ENCODE results near the gene CYP19A1. TPM values are rescaled to one million over a fixed set of nuclear protein-coding genes. Genes with fewer than 3 reads are reported as not detected.

CYP19A1 gene
- total RNA-seq, 6 experiments from 2014 or later: 0.57 TPM; not detected in 5

GRCh38 chr15:51363383-51363782 is 25.0 kb upstream of the CYP19A1 start:
- Mint-ChIP-seq H3K27me3 (ENCODE audit: insufficient read depth) (peaks cover 13% of the 10 kb centered on the region), H3K36me3 (ENCODE audit: low read depth) (no peaks in the 10 kb centered on the region), H3K4me1 (ENCODE audit: low read depth) (peaks cover 7% of the 10 kb centered on the region), H3K4me3 (no peak overlapping the region), H3K9me3 (no peaks in the 10 kb centered on the region), H3K27ac (no peak overlapping the region)
- TF ChIP-seq CTCF (IDR thresholded peaks at IDR 0.05): no peak
- no peak for DNase-seq

- no peaks in the 10 kb centered on the region for H3K9me3 Mint-ChIP-seq
- TF ChIP-seq CTCF (IDR thresholded peaks at IDR 0.05): no peak
These were observed 21.6 kb upstream of the CYP19A1 start for GRCh38 chr15:51359981-51360380.

GRCh38 chr15:51356983-51357382 is 18.6 kb upstream of the CYP19A1 start:
- DNase-seq: no peak
- peak overlapping the region; percentile 66 for H3K4me3 Mint-ChIP-seq
- H3K9me3 Mint-ChIP-seq: no peaks in the 10 kb centered on the region
- H3K27me3 Mint-ChIP-seq (ENCODE audit: insufficient read depth): peaks cover 21% of the 10 kb centered on the region
- TF ChIP-seq CTCF (IDR thresholded peaks at IDR 0.05): no peak
- peaks cover 13% of the 10 kb centered on the region; the same call in 1 of the 2 replicates for H3K4me1 Mint-ChIP-seq (ENCODE audit: low read depth)
- no peak overlapping the region for H3K27ac Mint-ChIP-seq
- no peaks in the 10 kb centered on the region for H3K36me3 Mint-ChIP-seq (ENCODE audit: low read depth)

More at GRCh38 chr15:51359981-51360380, 21.6 kb upstream of the CYP19A1 start:
- DNase-seq: no peak
- no peaks in the 10 kb centered on the region for H3K36me3 Mint-ChIP-seq (ENCODE audit: low read depth)
- H3K27ac Mint-ChIP-seq: no peak overlapping the region
- peaks cover 13% of the 10 kb centered on the region; the same call in 1 of the 2 replicates for H3K4me1 Mint-ChIP-seq (ENCODE audit: low read depth)
- peaks cover 4% of the 10 kb centered on the region; the same call in 1 of the 2 replicates for H3K27me3 Mint-ChIP-seq (ENCODE audit: insufficient read depth)
- no peak overlapping the region for H3K4me3 Mint-ChIP-seq

GRCh38 chr15:51356147-51356546 is 17.8 kb upstream of the CYP19A1 start:
- Mint-ChIP-seq H3K27ac (no peak overlapping the region), H3K36me3 (ENCODE audit: low read depth) (no peaks in the 10 kb centered on the region), H3K27me3 (ENCODE audit: insufficient read depth) (peaks cover 26% of the 10 kb centered on the region), H3K4me3 (peak overlapping the region; percentile 66; the same call in 1 of the 2 replicates), H3K9me3 (no peaks in the 10 kb centered on the region), H3K4me1 (ENCODE audit: low read depth) (peaks cover 13% of the 10 kb centered on the region; the same call in 1 of the 2 replicates)
- no peak for TF ChIP-seq CTCF (IDR thresholded peaks at IDR 0.05)
- no peak for DNase-seq

GRCh38 chr15:51355096-51355495 is 16.7 kb upstream of the CYP19A1 start:
- no peak for DNase-seq
- H3K27ac Mint-ChIP-seq: no peak overlapping the region
- no peaks in the 10 kb centered on the region for H3K9me3 Mint-ChIP-seq
- H3K4me1 Mint-ChIP-seq (ENCODE audit: low read depth): peaks cover 13% of the 10 kb centered on the region; the same call in 1 of the 2 replicates
- H3K36me3 Mint-ChIP-seq (ENCODE audit: low read depth): no peaks in the 10 kb centered on the region
- H3K27me3 Mint-ChIP-seq (ENCODE audit: insufficient read depth): peaks cover 27% of the 10 kb centered on the region
- TF ChIP-seq CTCF (IDR thresholded peaks at IDR 0.05): no peak
- H3K4me3 Mint-ChIP-seq: no peak overlapping the region

GRCh38 chr15:51353976-51354375 is 15.6 kb upstream of the CYP19A1 start:
- Mint-ChIP-seq H3K4me1 (ENCODE audit: low read depth) (peaks cover 13% of the 10 kb centered on the region; the same call in 1 of the 2 replicates), H3K4me3 (no peak overlapping the region), H3K9me3 (no peaks in the 10 kb centered on the region), H3K27me3 (ENCODE audit: insufficient read depth) (peaks cover 30% of the 10 kb centered on the region), H3K36me3 (ENCODE audit: low read depth) (no peaks in the 10 kb centered on the region), H3K27ac (no peak overlapping the region)
- no peak for DNase-seq
- TF ChIP-seq CTCF (IDR thresholded peaks at IDR 0.05): no peak
